GM18505 (cell line): ENCODE results near the gene DOCK8.
"Not testable (repeated sequence)": the region's sequence is repeated elsewhere in the genome, so short reads cannot be mapped to it uniquely, and the experiment has no call there.

Source experiments
- ATAC-seq: cut with Tn5 transposase; IDR thresholded peaks from one replicate; pipeline ENCODE4 v1.9.1; 2021; ENCODE audit not compliant: unreplicated experiment
- POLR2A ChIP-seq: IDR thresholded peaks from 4 replicates; pipeline ENCODE4 v1.6.1; 2011; ENCODE audit warnings: borderline replicate concordance; ENCODE audit not compliant: insufficient read depth, insufficient read length; ENCODE audit errors: extremely low read depth

The DOCK8 gene

GRCh38 chr9:389159-389558, 174.5 kb downstream of the DOCK8 start:
- ATAC-seq: no peak
- no peak for TF ChIP-seq POLR2A

DNA sequence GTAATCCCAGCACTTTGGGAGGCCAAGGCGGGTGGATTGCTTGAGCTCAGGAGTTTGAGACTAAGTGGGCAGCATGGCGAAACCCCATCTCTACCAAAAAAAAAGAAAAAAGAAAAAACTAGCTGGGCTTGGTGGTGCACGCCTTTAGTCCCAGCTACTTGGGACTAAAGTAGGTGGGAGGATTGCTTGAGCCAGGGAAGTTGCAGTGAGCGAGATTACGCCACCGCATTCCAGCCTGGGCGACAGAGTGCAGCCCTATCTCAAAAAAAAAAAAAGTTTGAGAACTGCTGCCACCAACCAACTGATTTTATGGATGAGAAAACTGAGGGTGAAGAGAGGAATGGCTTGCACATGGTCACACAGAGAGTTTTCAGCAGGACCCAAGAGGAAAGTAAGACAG, 175.1 kb downstream of the DOCK8 start:
- no peak for TF ChIP-seq POLR2A

GRCh38 chr9:392077-392804, 177.6 kb downstream of the DOCK8 start:
- ATAC-seq: no peak
- TF ChIP-seq POLR2A: no peak

More for the DNA sequence above, 175.1 kb downstream of the DOCK8 start:
- no peak for ATAC-seq

DNA sequence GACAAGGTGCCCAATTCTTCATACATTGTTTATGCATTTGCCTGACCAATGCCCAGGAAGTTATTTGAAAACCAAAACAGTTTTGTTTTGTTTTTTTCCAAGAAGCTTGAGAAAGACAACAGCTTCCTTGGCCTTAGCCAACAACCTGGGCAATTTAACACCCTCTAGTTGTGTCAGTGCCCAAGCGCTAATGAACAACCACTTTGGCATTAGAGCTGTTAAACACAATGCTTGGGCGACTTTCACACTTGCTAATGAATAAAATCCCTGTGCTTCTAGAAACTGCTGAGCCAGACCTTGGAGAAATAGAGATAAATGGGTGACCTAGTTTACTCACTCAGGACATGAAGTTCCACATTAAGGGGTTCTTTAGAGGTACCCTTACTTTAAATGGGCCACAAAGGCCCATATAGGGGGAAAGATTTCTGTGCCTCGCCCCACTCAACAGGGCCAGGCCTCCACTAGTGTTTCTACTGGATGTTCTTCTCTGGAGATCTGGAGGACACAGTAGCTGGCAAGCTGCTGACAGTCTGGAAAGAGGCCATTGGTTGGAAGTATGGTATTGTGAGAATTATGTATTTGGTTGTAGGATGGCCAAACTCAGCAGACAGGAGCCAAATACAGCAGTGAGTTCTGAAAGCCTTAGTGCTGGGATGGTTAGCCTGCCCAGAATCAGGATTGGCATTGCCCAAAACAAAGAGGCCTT, 179.8 kb downstream of the DOCK8 start:
- TF ChIP-seq POLR2A: no peak
- ATAC-seq: no peak

GRCh38 chr9:396396-396795, 181.7 kb downstream of the DOCK8 start:
- no peak for ATAC-seq
- no peak for TF ChIP-seq POLR2A

DNA sequence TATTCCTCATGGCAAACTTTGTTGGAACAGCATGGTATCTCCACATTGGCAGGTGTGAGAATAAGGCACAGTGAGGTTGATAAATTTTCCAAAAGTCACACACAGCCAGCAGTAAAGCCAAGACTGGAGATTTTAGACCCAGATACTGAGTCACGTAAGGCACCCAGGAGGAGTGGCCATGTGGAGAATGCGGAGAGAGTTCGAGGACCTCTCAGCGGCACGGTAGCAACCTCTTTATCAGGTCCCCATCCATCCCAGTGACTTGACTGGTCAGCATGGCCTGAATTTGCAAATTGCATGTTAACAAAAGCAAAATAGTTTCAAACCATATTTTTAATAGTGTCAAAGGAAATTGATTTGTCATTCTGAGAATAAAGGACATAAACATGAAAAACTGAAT, 183.4 kb downstream of the DOCK8 start:
- no peak for TF ChIP-seq POLR2A
- ATAC-seq: no peak

- TF ChIP-seq POLR2A: no peak
- ATAC-seq: no peak
Observed at GRCh38 chr9:401223-401622, 186.6 kb downstream of the DOCK8 start.

DNA sequence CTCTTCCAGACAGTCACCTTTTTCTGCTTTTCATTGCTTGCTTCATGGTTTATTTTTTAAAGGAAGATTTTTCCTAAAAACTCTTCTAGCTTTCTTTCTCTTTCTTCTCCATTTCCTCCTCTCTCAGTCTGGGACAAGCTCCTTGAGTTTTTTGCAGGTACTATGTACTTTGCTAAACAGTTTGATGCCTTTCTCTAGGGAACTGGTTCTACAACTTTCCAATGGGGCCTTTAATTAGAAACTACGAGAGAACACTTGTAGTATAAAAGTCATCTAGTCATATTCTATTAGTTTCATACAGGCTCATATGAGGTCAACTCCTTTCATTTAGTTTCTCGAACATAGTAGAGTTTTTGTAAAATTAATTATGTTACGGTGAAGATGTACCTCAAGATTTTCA, 189.6 kb downstream of the DOCK8 start:
- TF ChIP-seq POLR2A: no peak
- ATAC-seq: no peak

GRCh38 chr9:405341-405740, 190.7 kb downstream of the DOCK8 start:
- no peak for TF ChIP-seq POLR2A
- no peak for ATAC-seq

- ATAC-seq: no peak
- TF ChIP-seq POLR2A: no peak
Observed at GRCh38 chr9:406886-407654, 192.4 kb downstream of the DOCK8 start.

DNA sequence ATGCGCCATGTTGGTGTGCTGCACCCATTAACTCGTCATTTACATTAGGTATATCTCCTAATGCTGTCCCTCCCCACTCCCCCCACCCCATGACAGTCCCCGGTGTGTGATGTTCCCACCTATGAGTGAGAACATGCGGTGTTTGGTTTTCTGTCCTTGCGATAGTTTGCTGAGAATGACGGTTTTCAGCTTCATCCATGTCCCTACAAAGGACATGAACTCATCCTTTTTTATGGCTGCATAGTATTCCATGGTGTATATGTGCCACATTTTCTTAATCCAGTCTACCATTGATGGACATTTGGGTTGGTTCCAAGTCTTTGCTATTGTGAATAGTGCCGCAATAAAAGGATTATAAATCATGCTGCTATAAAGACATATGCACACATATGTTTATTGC, 195.0 kb downstream of the DOCK8 start:
- ATAC-seq: not testable (repeated sequence)

- no peak for TF ChIP-seq POLR2A
- ATAC-seq: no peak
Observed at GRCh38 chr9:414595-414994, 199.9 kb downstream of the DOCK8 start.

DNA sequence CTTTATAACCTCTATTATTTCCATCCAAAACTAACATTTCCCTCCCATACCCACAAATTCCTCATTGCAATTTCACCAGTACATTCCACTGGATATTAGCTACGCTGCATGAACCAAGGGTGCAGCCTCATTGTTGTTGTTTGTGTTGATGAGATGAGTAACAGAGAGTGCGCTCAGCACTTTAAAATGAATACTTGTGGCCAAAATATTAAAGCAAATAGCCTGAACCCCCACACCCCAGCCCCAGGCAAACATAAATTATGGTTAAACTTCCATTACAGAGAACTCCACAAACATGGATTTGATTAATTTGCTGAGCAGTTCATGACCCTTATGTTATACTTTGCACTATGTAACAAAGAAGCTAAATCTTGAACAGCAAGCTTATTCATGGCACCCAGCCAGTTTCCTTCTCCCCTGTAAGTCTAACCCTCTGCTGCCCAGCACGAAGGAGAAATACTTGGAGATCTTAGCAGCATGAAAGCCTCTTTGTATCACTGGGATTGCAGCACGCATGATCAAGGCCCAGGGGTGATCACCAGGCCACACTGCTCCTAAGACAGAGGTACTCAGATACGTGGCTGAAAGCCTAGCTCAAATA, 205.0 kb downstream of the DOCK8 start:
- TF ChIP-seq POLR2A: no peak
- no peak for ATAC-seq

- no peak for ATAC-seq
- no peak for TF ChIP-seq POLR2A
Observed at GRCh38 chr9:421896-422295, 207.2 kb downstream of the DOCK8 start.

- TF ChIP-seq POLR2A: no peak
- ATAC-seq: no peak
Observed at GRCh38 chr9:426264-426663, 211.6 kb downstream of the DOCK8 start.
